Activated CD8-positive, alpha-beta T cell treated with anti-CD3 and anti-CD28 coated beads for 36 hours (primary cell): Measurements from ENCODE around the gene PLCG2. TPM values are rescaled to one million over a fixed set of nuclear protein-coding genes. Genes with fewer than 3 reads are reported as not detected.

Experiments used
- ATAC-seq: fragments of 200-7000 bp; cut with Tn5 transposase; one replicate; pipeline ENCODE4 v1.10.0; 2021; ENCODE audit warnings: mild to moderate bottlenecking, moderate library complexity
- CTCF ChIA-PET: fragments of 350-600 bp; sonication (Branson Sonifier 250); formaldehyde crosslinking; loops from one replicate; lab custom pipeline; 2021; ENCODE audit warnings: antibody characterized with exemption; lab: Charles Lee
- POLR2A ChIA-PET: fragments of 350-600 bp; sonication (Branson Sonifier 250); formaldehyde crosslinking; loops from one replicate; lab custom pipeline; 2021; ENCODE audit warnings: antibody characterized with exemption; lab: Charles Lee
- DNase-seq: peaks from one replicate; pipeline ENCODE4 v3.0.0-alpha.2; 2020
- H3K27ac Mint-ChIP-seq: one replicate; pipeline ENCODE4 v1.8.0; 2021; ENCODE audit warnings: mild to moderate bottlenecking, mixed read lengths
- H3K27me3 Mint-ChIP-seq: one replicate; pipeline ENCODE4 v1.8.0; 2021; ENCODE audit warnings: mixed read lengths
- H3K36me3 Mint-ChIP-seq: one replicate; pipeline ENCODE4 v1.8.0; 2021; ENCODE audit warnings: low read depth, mixed read lengths
- H3K4me1 Mint-ChIP-seq: one replicate; pipeline ENCODE4 v1.8.0; 2021; ENCODE audit warnings: low read depth, mixed read lengths
- H3K4me3 Mint-ChIP-seq: one replicate; pipeline ENCODE4 v1.8.0; 2021; ENCODE audit warnings: mild to moderate bottlenecking, moderate library complexity, mixed read lengths
- H3K9me3 Mint-ChIP-seq: one replicate; pipeline ENCODE4 v1.8.0; 2021; ENCODE audit warnings: mixed read lengths
- CTCF ChIP-seq: fragments of 200-600 bp; IDR thresholded peaks from one replicate; pipeline ENCODE4 v1.8.0; 2022; ENCODE audit warnings: antibody characterized with exemption, mild to moderate bottlenecking
- intact Hi-C: fragments of 100-400 bp; cut with micrococcal nuclease; formaldehyde crosslinking; loops from one replicate; pipeline ENCODE4 v1.10.0; 2022
- total RNA-seq, 2 experiments: library from RNA; stranded (reverse); gene quantifications; one replicate each; pipeline ENCODE4 v1.2.3, GENCODE V29; 2021

Gene PLCG2
- total RNA-seq, 2 experiments from 2014 or later, result 12.7 to 13.7 TPM

GRCh38 chr16:81996664-81997509 lies 217.8 kb downstream of the PLCG2 start:
- intact Hi-C loops, result no loop called here

GRCh38 chr16:81997738-81998137 lies 218.6 kb downstream of the PLCG2 start:
- ATAC-seq, result no peak

More at GRCh38 chr16:81996664-81997509, 217.8 kb downstream of the PLCG2 start:
- no peaks in the 10 kb centered on the region for H3K27me3 Mint-ChIP-seq
- no peak for TF ChIP-seq CTCF
- H3K36me3 Mint-ChIP-seq, result peaks cover 14% of the 10 kb centered on the region
- no peaks in the 10 kb centered on the region for H3K9me3 Mint-ChIP-seq
- no peak overlapping the region for H3K27ac Mint-ChIP-seq
- H3K4me3 Mint-ChIP-seq, result no peak overlapping the region
- H3K4me1 Mint-ChIP-seq, result peaks cover 4% of the 10 kb centered on the region
- ATAC-seq (peak; percentile 30), DNase-seq (no peak)
- CTCF ChIA-PET, result interaction anchor here (0.7 to 1.3 kb wide), 4 partner anchors 54 to 111 kb away, joined by 3 to 4 read pairs (median 4); no protein-coding TSS in a partner anchor
- POLR2A ChIA-PET, result no interaction called here

GRCh38 chr16:82002831-82003230 lies 223.7 kb downstream of the PLCG2 start:
- TF ChIP-seq CTCF, result no peak
- CTCF ChIA-PET, result no interaction called here
- H3K27ac Mint-ChIP-seq, result no peak overlapping the region

More at GRCh38 chr16:81997738-81998137, 218.6 kb downstream of the PLCG2 start:
- no peaks in the 10 kb centered on the region for H3K9me3 Mint-ChIP-seq
- intact Hi-C loops, result no loop called here
- ChIA-PET POLR2A (no interaction called here), CTCF (interaction anchor here (1.2 to 1.3 kb wide), 2 partner anchors 55 to 63 kb away, joined by 3 to 4 read pairs; no protein-coding TSS in a partner anchor)
- no peak for TF ChIP-seq CTCF
- H3K27ac Mint-ChIP-seq, result no peak overlapping the region
- no peak overlapping the region for H3K4me3 Mint-ChIP-seq
- H3K27me3 Mint-ChIP-seq, result no peaks in the 10 kb centered on the region
- H3K4me1 Mint-ChIP-seq, result peaks cover 4% of the 10 kb centered on the region
- no peak for DNase-seq
- H3K36me3 Mint-ChIP-seq, result peaks cover 14% of the 10 kb centered on the region

GRCh38 chr16:82004601-82005000 lies 225.5 kb downstream of the PLCG2 start:
- intact Hi-C loops, result no loop called here
- no peak for TF ChIP-seq CTCF
- peaks cover 13% of the 10 kb centered on the region for H3K9me3 Mint-ChIP-seq
- ChIA-PET POLR2A (no interaction called here), CTCF (no interaction called here)
- no peaks in the 10 kb centered on the region for H3K27me3 Mint-ChIP-seq
- peaks cover 37% of the 10 kb centered on the region for H3K36me3 Mint-ChIP-seq
- H3K4me1 Mint-ChIP-seq, result peaks cover 2% of the 10 kb centered on the region
- no peak overlapping the region for H3K4me3 Mint-ChIP-seq
- H3K27ac Mint-ChIP-seq, result no peak overlapping the region
- ATAC-seq (no peak), DNase-seq (no peak)

More at GRCh38 chr16:82002831-82003230, 223.7 kb downstream of the PLCG2 start:
- no peak for DNase-seq
- no peak overlapping the region for H3K4me3 Mint-ChIP-seq
- POLR2A ChIA-PET, result no interaction called here
- intact Hi-C loops, result no loop called here
- H3K4me1 Mint-ChIP-seq, result no peaks in the 10 kb centered on the region
- H3K27me3 Mint-ChIP-seq, result no peaks in the 10 kb centered on the region
- ATAC-seq, result no peak
- H3K36me3 Mint-ChIP-seq, result peaks cover 28% of the 10 kb centered on the region
- no peaks in the 10 kb centered on the region for H3K9me3 Mint-ChIP-seq
